Smooth muscle cell (in vitro differentiated cells): Measurements from ENCODE around the gene OPA1. TPM values are rescaled to one million over a fixed set of nuclear protein-coding genes. Genes with fewer than 3 reads are reported as not detected.

Source experiments
- DNase-seq: peaks from one replicate; lab custom pipeline; 2025; ENCODE audit not compliant: unreplicated experiment; lab: John Stamatoyannopoulos, UW
- H2AFZ ChIP-seq: fragments of 200-600 bp; sonication (generic); 2 replicates; pipeline ENCODE4 v1.6.0; 2016; ENCODE audit warnings: antibody characterized with exemption, low read depth, mild to moderate bottlenecking
- H3F3A ChIP-seq: fragments of 200-600 bp; sonication (generic); 2 replicates; pipeline ENCODE4 v1.6.0; 2017; ENCODE audit warnings: antibody characterized with exemption, low read depth
- H3K27ac ChIP-seq: fragments of 200-600 bp; sonication (generic); 2 replicates; pipeline ENCODE4 v1.5.1; 2016; ENCODE audit warnings: low read depth, mild to moderate bottlenecking
- H3K27me3 ChIP-seq: fragments of 200-600 bp; sonication (generic); 2 replicates; pipeline ENCODE4 v1.6.1; 2016; ENCODE audit warnings: low read depth, mild to moderate bottlenecking
- H3K36me3 ChIP-seq: fragments of 200-600 bp; sonication (generic); 2 replicates; pipeline ENCODE4 v1.5.1; 2016; ENCODE audit warnings: low read depth
- H3K4me1 ChIP-seq: fragments of 200-600 bp; sonication (generic); 2 replicates; pipeline ENCODE4 v1.5.1; 2016; ENCODE audit warnings: low read depth
- H3K4me2 ChIP-seq: fragments of 200-600 bp; sonication (generic); 2 replicates; pipeline ENCODE4 v1.6.0; 2016; ENCODE audit warnings: mild to moderate bottlenecking
- H3K4me3 ChIP-seq: fragments of 200-600 bp; sonication (generic); 2 replicates; pipeline ENCODE4 v1.5.1; 2016; ENCODE audit warnings: mild to moderate bottlenecking
- H3K79me2 ChIP-seq: fragments of 200-600 bp; sonication (generic); 2 replicates; pipeline ENCODE4 v1.6.0; 2016; ENCODE audit warnings: low read depth, mild to moderate bottlenecking
- H3K9ac ChIP-seq: fragments of 200-600 bp; sonication (generic); 2 replicates; pipeline ENCODE4 v1.6.0; 2016; ENCODE audit warnings: low read depth
- H3K9me3 ChIP-seq: fragments of 200-600 bp; sonication (generic); replicated peaks from 2 replicates; pipeline ENCODE4 v1.5.1; 2016; ENCODE audit warnings: low read depth
- H4K20me1 ChIP-seq: fragments of 200-600 bp; sonication (generic); 2 replicates; pipeline ENCODE4 v1.6.0; 2016; ENCODE audit warnings: low read depth
- CTCF ChIP-seq: fragments of 200-600 bp; sonication (generic); IDR thresholded peaks from 2 replicates; pipeline ENCODE4 v1.5.1; 2017; ENCODE audit warnings: borderline replicate concordance, mild to moderate bottlenecking, antibody characterized with exemption; ENCODE audit not compliant: insufficient read depth, poor library complexity, severe bottlenecking
- WGBS: methylation state at CpG from one replicate; pipeline ENCODE4 v1.1.7; 2016; ENCODE audit warnings: low lambda C conversion rate; 5-methylcytosine and 5-hydroxymethylcytosine counted together
- polyA plus RNA-seq: library from polyadenylated mRNA; unstranded; fragments of >200 nt; fragmentation: Nextera tagmentation; extraction: Ambion mirVana; gene quantifications from 2 replicates; pipeline ENCODE4 v1.2.1, GENCODE V29; 2016
- total RNA-seq: library from RNA; depleted of rRNA; stranded (reverse); fragments of >200 nt; gene quantifications from 2 replicates; pipeline ENCODE4 v1.2.3, GENCODE V29; 2014

Gene OPA1
- total and polyA plus RNA-seq, 2 experiments from 2014 or later, result 23.8 to 56.0 TPM

DNA sequence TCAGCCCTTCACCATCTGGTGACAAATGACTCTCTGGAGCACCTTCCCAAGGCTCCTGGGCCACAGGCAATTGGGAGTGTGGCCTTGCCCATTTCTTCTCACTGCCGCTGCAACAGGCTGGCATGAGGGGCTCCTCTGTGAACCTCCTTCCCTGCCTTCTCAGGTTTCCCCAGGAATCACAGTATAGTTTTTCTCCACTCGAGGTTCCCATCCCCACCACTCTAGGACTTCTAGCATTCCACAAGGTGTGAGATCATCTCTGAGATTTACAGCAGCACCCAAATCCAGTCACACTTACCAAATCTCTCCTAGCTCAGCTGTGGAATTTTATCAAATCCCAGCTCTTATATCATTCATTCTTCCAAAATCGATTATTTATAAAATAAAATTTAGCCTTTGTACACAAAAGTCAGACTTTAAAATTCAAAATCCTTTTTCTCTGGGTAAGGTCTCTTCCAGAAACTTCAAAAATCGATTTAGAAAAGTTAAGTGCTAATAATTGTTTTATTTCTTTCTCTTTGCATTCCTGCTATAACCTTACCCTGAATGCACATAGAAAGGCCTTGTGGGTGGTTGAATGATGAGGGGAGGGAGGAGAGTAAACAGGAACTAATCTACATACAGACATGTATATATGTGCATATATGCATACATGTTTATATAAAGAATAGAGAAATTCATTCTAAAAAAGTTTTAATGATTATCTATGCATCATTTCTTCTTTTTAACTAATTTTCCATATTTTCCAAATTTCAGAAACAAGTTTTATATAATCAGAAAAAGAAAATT lies 19.4 kb upstream of the OPA1 start:
- Histone ChIP-seq H3F3A (no peaks in the 10 kb centered on the region), H4K20me1 (no peaks in the 10 kb centered on the region), H3K9me3 (no peaks in the 10 kb centered on the region), H3K27ac (no peak overlapping the region), H3K36me3 (no peaks in the 10 kb centered on the region), H2AFZ (no peak overlapping the region), H3K4me1 (no peaks in the 10 kb centered on the region), H3K79me2 (no peaks in the 10 kb centered on the region), H3K9ac (no peak overlapping the region), H3K4me3 (no peak overlapping the region), H3K4me2 (no peak overlapping the region), H3K27me3 (peaks cover under 1% of the 10 kb centered on the region)
- no peak for DNase-seq
- 68% methylated on average over 4 of the region's 4 CpGs for WGBS
- no peak for TF ChIP-seq CTCF

- no peaks in the 10 kb centered on the region for H3K4me1 ChIP-seq
- H3K27me3 ChIP-seq, result no peaks in the 10 kb centered on the region
- DNase-seq, result no peak
- no peaks in the 10 kb centered on the region for H3F3A ChIP-seq
- H3K9me3 ChIP-seq, result no peaks in the 10 kb centered on the region
- H2AFZ ChIP-seq, result peak overlapping the region; percentile 18
- no peak for TF ChIP-seq CTCF
- H4K20me1 ChIP-seq, result no peaks in the 10 kb centered on the region
- H3K9ac ChIP-seq, result no peak overlapping the region
- no peak overlapping the region for H3K4me3 ChIP-seq
- H3K79me2 ChIP-seq, result no peaks in the 10 kb centered on the region
- no peak overlapping the region for H3K27ac ChIP-seq
- no peak overlapping the region for H3K4me2 ChIP-seq
- WGBS, result 73% methylated on average over 2 of the region's 2 CpGs
- H3K36me3 ChIP-seq, result no peaks in the 10 kb centered on the region
Observed at GRCh38 chr3:193574488-193575070, 18.4 kb upstream of the OPA1 start.

- Histone ChIP-seq H3K4me3 (no peak overlapping the region), H2AFZ (no peak overlapping the region), H3K27me3 (no peaks in the 10 kb centered on the region), H3K79me2 (no peaks in the 10 kb centered on the region), H3K4me1 (no peaks in the 10 kb centered on the region), H3K27ac (no peak overlapping the region), H3F3A (no peaks in the 10 kb centered on the region), H3K36me3 (no peaks in the 10 kb centered on the region), H3K4me2 (no peak overlapping the region), H3K9ac (no peak overlapping the region), H4K20me1 (no peaks in the 10 kb centered on the region), H3K9me3 (no peaks in the 10 kb centered on the region)
- 91% methylated on average over 9 of the region's 9 CpGs for WGBS
- DNase-seq, result no peak
- TF ChIP-seq CTCF, result no peak
Observed at GRCh38 chr3:193585530-193585929, 7.5 kb upstream of the OPA1 start.

DNA sequence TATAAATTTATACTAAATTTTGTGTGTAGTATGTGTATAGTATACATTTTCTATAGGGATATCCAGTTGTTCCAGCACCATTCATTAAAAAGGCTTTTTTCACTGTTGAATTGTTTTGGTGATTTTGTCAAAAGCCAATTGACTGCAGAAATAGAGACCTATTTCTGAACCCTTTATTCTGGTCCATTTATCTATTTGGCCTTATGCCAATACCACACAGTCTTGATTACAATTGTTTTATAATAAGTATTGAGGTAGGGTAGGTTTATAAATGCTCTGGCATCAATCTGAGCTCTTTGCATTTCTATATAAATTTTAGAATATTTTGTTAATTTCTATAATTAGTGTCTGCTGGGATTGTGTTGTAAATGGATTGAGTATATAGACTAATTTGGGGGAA lies 6.5 kb upstream of the OPA1 start:
- H3K27me3 ChIP-seq, result no peaks in the 10 kb centered on the region
- TF ChIP-seq CTCF, result no peak

More for the DNA sequence above, 6.5 kb upstream of the OPA1 start:
- Histone ChIP-seq H3K79me2 (no peaks in the 10 kb centered on the region), H3K27ac (no peak overlapping the region), H4K20me1 (no peaks in the 10 kb centered on the region), H3K4me1 (no peaks in the 10 kb centered on the region), H2AFZ (no peak overlapping the region), H3K36me3 (no peaks in the 10 kb centered on the region), H3K9ac (no peak overlapping the region), H3F3A (no peaks in the 10 kb centered on the region), H3K4me2 (no peak overlapping the region), H3K4me3 (no peak overlapping the region), H3K9me3 (no peaks in the 10 kb centered on the region)
- DNase-seq, result no peak
